Activated CD8-positive, alpha-beta T cell treated with anti-CD3 and anti-CD28 coated beads for 36 hours (primary cell): ENCODE data around the gene HECTD4. TPM values are rescaled to one million over a fixed set of nuclear protein-coding genes. Genes with fewer than 3 reads are reported as not detected.
"Not testable (repeated sequence)": the region's sequence is repeated elsewhere in the genome, so short reads cannot be mapped to it uniquely, and the experiment has no call there.

Experiments
- ATAC-seq: fragments of 200-7000 bp; cut with Tn5 transposase; one replicate; pipeline ENCODE4 v1.10.0; 2021; ENCODE audit warnings: mild to moderate bottlenecking, moderate library complexity
- CTCF ChIA-PET: fragments of 350-600 bp; sonication (Branson Sonifier 250); formaldehyde crosslinking; loops from one replicate; lab custom pipeline; 2021; ENCODE audit warnings: antibody characterized with exemption; lab: Charles Lee
- POLR2A ChIA-PET: fragments of 350-600 bp; sonication (Branson Sonifier 250); formaldehyde crosslinking; loops from one replicate; lab custom pipeline; 2021; ENCODE audit warnings: antibody characterized with exemption; lab: Charles Lee
- DNase-seq: peaks from one replicate; pipeline ENCODE4 v3.0.0-alpha.2; 2020
- H3K27ac Mint-ChIP-seq: one replicate; pipeline ENCODE4 v1.8.0; 2021; ENCODE audit warnings: mild to moderate bottlenecking, mixed read lengths
- H3K27me3 Mint-ChIP-seq: one replicate; pipeline ENCODE4 v1.8.0; 2021; ENCODE audit warnings: mixed read lengths
- H3K36me3 Mint-ChIP-seq: one replicate; pipeline ENCODE4 v1.8.0; 2021; ENCODE audit warnings: low read depth, mixed read lengths
- H3K4me1 Mint-ChIP-seq: one replicate; pipeline ENCODE4 v1.8.0; 2021; ENCODE audit warnings: low read depth, mixed read lengths
- H3K4me3 Mint-ChIP-seq: one replicate; pipeline ENCODE4 v1.8.0; 2021; ENCODE audit warnings: mild to moderate bottlenecking, moderate library complexity, mixed read lengths
- H3K9me3 Mint-ChIP-seq: one replicate; pipeline ENCODE4 v1.8.0; 2021; ENCODE audit warnings: mixed read lengths
- intact Hi-C: fragments of 100-400 bp; cut with micrococcal nuclease; formaldehyde crosslinking; loops from one replicate; pipeline ENCODE4 v1.10.0; 2022
- total RNA-seq, 2 experiments: library from RNA; stranded (reverse); gene quantifications; one replicate each; pipeline ENCODE4 v1.2.3, GENCODE V29; 2021
- TF ChIP-seq, protein P1 (sequence below): fragments of 200-600 bp; IDR thresholded peaks from one replicate; pipeline ENCODE4 v1.8.0; 2022; ENCODE audit warnings: antibody characterized with exemption, mild to moderate bottlenecking

HECTD4 gene
- total RNA-seq, 2 experiments from 2014 or later: 18.2 to 22.6 TPM

DNA sequence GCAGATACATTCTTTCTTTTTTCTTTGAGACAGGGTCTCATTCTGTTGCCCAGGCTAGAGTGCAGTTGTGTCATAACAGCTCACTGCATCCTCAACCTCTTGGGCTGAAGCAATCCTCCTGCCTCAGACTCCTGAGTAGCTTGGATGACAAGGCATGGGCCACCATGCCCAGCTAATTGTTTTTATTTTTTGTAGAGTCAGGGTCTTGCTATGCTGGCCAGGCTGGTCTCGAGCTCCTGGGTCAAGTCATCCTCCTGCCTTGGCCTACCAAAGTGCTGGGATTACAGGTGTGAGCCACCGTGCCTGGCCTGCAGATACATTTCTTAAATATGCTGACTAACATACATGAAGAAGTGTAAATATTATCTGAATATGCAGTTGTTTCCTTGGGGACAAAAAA, 115.8 kb downstream of the HECTD4 start:
- Mint-ChIP-seq H3K36me3 (peaks cover 8% of the 10 kb centered on the region), H3K4me1 (no peaks in the 10 kb centered on the region), H3K27me3 (no peaks in the 10 kb centered on the region), H3K27ac (no peak overlapping the region), H3K4me3 (no peak overlapping the region), H3K9me3 (no peaks in the 10 kb centered on the region)
- ChIA-PET CTCF (no interaction called here), POLR2A (no interaction called here)
- DNase-seq (no peak), ATAC-seq (no peak)
- TF ChIP-seq, protein P1, sequence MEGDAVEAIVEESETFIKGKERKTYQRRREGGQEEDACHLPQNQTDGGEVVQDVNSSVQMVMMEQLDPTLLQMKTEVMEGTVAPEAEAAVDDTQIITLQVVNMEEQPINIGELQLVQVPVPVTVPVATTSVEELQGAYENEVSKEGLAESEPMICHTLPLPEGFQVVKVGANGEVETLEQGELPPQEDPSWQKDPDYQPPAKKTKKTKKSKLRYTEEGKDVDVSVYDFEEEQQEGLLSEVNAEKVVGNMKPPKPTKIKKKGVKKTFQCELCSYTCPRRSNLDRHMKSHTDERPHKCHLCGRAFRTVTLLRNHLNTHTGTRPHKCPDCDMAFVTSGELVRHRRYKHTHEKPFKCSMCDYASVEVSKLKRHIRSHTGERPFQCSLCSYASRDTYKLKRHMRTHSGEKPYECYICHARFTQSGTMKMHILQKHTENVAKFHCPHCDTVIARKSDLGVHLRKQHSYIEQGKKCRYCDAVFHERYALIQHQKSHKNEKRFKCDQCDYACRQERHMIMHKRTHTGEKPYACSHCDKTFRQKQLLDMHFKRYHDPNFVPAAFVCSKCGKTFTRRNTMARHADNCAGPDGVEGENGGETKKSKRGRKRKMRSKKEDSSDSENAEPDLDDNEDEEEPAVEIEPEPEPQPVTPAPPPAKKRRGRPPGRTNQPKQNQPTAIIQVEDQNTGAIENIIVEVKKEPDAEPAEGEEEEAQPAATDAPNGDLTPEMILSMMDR: no peak
- intact Hi-C loops: no loop called here

DNA sequence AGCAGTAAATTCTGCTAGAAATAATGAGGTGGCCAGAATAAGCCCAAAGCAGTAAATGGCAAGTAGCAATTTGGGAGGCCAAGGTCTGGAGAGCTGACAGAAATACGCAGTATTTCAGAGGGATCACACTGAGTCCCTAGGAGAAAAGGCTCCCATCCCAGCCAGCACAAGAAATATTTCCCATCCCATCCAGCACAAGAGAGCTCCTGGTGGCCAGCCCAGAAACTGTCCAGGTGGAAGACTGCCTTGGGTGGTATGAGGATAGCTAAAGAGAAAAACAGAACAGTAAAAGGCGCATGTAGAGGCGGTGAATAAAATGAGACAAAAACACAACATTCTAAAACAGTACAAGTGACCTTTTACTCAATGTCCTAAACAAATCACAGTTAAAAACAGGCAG, 120.7 kb downstream of the HECTD4 start:
- Mint-ChIP-seq H3K36me3 (peaks cover 5% of the 10 kb centered on the region), H3K4me1 (no peaks in the 10 kb centered on the region), H3K4me3 (no peak overlapping the region), H3K27me3 (no peaks in the 10 kb centered on the region), H3K27ac (no peak overlapping the region), H3K9me3 (no peaks in the 10 kb centered on the region)
- CTCF ChIA-PET: interaction anchor here (1.0 kb wide), 1 partner anchor 63 kb away, joined by 3 read pairs; no protein-coding TSS in a partner anchor
- intact Hi-C loops: no loop called here
- POLR2A ChIA-PET: interaction anchor here (0.7 kb wide), 1 partner anchor 31 kb away, joined by 3 read pairs; no protein-coding TSS in a partner anchor
- TF ChIP-seq, protein P1: no peak
- DNase-seq (no peak), ATAC-seq (no peak)

DNA sequence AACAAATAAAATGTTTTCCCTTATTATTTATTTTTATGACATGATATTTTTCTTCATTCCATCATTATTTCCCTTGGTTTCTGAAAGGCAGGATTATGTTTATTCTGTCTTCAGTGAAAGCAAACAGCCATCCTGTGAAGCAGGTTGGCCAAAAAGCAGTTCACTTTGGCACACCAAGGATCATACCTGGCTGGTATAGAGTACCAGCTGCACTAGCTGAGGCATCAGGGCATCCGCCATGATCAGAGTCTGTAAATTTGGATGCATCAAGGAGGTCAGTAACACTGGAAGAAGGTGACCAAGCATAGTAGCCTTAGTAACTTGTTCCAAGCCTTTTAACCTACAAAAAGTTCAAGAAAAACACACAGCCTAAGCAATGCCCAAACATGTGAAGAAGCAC, 123.3 kb downstream of the HECTD4 start:
- H3K4me1 Mint-ChIP-seq: no peaks in the 10 kb centered on the region
- H3K36me3 Mint-ChIP-seq: peaks cover 5% of the 10 kb centered on the region
- no peak overlapping the region for H3K4me3 Mint-ChIP-seq
- H3K27ac Mint-ChIP-seq: no peak overlapping the region
- ChIA-PET POLR2A (no interaction called here), CTCF (no interaction called here)
- intact Hi-C loops: no loop called here
- TF ChIP-seq, protein P1: no peak
- no peaks in the 10 kb centered on the region for H3K27me3 Mint-ChIP-seq
- H3K9me3 Mint-ChIP-seq: no peaks in the 10 kb centered on the region
- DNase-seq: no peak
- ATAC-seq: no peak

DNA sequence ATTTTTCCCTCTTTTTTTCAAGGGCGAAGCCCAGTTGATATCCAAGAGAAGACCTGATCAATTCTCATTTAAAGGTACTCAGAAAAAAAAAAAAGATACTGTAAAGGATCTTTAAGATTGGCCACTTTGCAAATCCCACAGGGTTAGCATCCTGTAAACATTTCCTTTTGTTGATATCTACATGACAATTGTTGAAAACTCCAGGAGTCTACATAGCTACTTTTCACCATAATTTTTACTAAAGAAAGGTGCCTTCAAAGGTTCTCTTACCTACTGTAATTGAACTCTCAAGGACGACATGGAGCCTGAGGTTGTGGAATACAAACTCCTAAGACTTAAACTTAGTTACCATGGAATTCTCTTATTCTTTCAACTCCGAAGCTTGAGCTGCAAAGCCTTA, 125.5 kb downstream of the HECTD4 start:
- Mint-ChIP-seq H3K9me3 (no peaks in the 10 kb centered on the region), H3K36me3 (peaks cover 9% of the 10 kb centered on the region), H3K27ac (no peak overlapping the region), H3K4me1 (no peaks in the 10 kb centered on the region), H3K4me3 (no peak overlapping the region), H3K27me3 (no peaks in the 10 kb centered on the region)
- TF ChIP-seq, protein P1: no peak
- CTCF ChIA-PET: no interaction called here
- intact Hi-C loops: no loop called here
- no peak for ATAC-seq
- POLR2A ChIA-PET: interaction anchor here (1.3 kb wide), 1 partner anchor 13 kb away, joined by 3 read pairs; no protein-coding TSS in a partner anchor
- no peak for DNase-seq

DNA sequence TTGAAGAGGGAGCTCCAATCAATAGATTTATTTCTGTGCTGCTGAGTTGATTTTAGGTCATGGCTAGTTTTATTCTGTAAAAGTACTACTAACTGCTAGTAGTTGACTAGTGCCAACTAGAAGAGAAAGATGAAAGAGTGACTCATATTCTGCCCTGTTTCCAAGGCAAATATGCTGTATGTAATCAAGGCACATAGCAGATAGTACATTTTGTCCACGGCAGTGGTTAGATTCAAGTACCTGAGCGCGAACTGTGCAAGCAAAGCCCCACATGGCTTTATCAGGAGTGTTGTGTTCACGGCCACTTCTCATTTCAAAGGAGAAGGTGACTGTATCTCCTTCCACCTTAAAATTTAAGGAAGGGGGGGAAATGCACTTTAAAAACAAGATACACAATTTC, 130.0 kb downstream of the HECTD4 start:
- ATAC-seq (no peak), DNase-seq (no peak)
- H3K4me3 Mint-ChIP-seq: no peak overlapping the region
- H3K27me3 Mint-ChIP-seq: no peaks in the 10 kb centered on the region
- H3K9me3 Mint-ChIP-seq: no peaks in the 10 kb centered on the region
- POLR2A ChIA-PET: no interaction called here
- intact Hi-C loops: no loop called here
- H3K36me3 Mint-ChIP-seq: peaks cover 4% of the 10 kb centered on the region
- CTCF ChIA-PET: no interaction called here
- no peaks in the 10 kb centered on the region for H3K4me1 Mint-ChIP-seq
- no peak overlapping the region for H3K27ac Mint-ChIP-seq
- TF ChIP-seq, protein P1: no peak

DNA sequence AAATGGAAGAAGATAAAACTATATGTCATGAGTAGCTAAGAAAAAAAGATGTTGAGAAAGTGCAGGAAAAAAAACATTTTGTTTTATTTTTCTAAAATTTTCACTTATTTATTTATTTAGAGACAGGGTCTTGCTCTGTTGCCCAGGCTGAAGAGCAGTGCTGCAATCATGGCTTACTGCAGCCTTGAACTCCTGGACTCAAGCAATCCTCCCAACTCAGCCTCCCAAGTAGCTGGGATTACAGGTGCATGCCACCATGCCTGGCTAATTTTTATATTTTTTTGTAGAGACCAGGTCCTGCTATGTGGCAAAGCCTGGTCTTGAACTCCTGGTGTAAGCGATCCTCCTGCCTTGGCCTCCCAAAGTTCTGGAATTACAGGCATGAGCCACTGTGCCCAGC, 137.3 kb downstream of the HECTD4 start:
- intact Hi-C loops, H3K4me3 Mint-ChIP-seq: not testable (repeated sequence)

More for the DNA sequence above, 137.3 kb downstream of the HECTD4 start:
- ChIA-PET POLR2A (interaction anchor here (0.7 to 0.9 kb wide), 2 partner anchors 47 to 156 kb away, joined by 3 to 4 read pairs; no protein-coding TSS in a partner anchor), CTCF (interaction anchor here (1.2 to 1.4 kb wide), 3 partner anchors 18 to 144 kb away, joined by 3 read pairs; no protein-coding TSS in a partner anchor)
- DNase-seq, ATAC-seq, H3K9me3 Mint-ChIP-seq, H3K4me1 Mint-ChIP-seq, H3K27ac Mint-ChIP-seq, H3K27me3 Mint-ChIP-seq: not testable (repeated sequence)
- H3K36me3 Mint-ChIP-seq: peaks cover 11% of the 10 kb centered on the region
